ENCODE results near the gene IER2.

The IER2 gene

DNA sequence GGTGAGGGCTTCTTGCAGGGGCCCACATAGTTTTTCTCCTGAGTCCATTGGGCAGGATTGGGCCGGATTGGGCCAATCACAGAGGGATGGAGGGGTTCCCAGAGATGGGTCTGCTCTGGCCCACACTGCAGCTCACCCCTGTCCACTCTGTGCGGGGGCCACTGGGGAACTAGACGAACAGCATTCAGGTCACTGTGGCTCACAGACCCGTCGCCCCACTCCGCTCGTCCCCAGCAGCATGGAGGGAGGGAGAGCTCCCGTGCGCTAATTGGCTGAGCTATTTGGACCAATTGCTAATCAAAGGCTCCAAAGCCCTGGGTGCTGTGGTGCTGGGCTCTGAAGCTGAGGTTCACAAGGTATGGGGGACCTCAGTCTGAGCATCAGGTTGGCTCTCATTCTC, 20.8 kb upstream of the IER2 start:
- peaks cover 20% of the 10 kb centered on the region for H3K36me3 ChIP-seq
- no peaks in the 10 kb centered on the region for H3K9me3 ChIP-seq
- no peaks in the 10 kb centered on the region for H3K4me1 ChIP-seq
- no peak overlapping the region for H3K4me3 ChIP-seq (ENCODE audit: low read depth, low read length)
- DNase-seq: no peak
- TF ChIP-seq CTCF (IDR thresholded peaks at IDR 0.05; ENCODE audit: low read depth, low read length): no peak
- H3K27me3 ChIP-seq: no peaks in the 10 kb centered on the region

DNA sequence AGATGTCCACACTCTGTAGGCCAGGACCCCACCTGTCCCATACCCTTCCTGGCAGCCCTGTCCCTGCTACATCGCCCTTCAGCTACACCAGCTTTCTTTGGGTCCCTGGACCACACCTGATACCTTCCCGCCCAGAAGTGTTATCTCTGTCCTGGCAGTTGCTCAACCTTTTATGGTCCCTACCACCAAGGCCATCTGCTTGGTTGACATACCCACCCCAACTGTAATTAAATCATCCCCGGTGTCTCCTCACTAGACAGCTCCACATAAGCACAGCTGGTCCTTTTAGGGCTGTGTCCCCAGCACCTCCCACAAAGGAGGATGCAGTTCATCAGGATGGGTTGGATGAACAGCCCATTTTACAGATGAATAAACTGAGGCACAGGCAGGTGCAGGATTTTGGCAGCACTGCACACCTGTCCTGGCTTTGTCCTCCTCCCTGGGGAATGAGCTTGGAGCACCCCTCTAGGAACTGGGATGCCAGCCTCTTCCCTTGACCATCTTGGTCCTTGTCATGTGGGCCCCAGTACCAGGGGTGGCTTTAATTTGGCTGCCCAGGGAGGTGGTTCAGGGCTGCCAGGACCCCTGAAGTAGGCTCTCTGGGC, 19.2 kb upstream of the IER2 start:
- peaks cover 31% of the 10 kb centered on the region for H3K36me3 ChIP-seq
- TF ChIP-seq CTCF (IDR thresholded peaks at IDR 0.05; ENCODE audit: low read depth, low read length): no peak
- DNase-seq: no peak
- H3K9me3 ChIP-seq: no peaks in the 10 kb centered on the region
- no peaks in the 10 kb centered on the region for H3K4me1 ChIP-seq
- H3K27me3 ChIP-seq: no peaks in the 10 kb centered on the region
- H3K4me3 ChIP-seq (ENCODE audit: low read depth, low read length): no peak overlapping the region

DNA sequence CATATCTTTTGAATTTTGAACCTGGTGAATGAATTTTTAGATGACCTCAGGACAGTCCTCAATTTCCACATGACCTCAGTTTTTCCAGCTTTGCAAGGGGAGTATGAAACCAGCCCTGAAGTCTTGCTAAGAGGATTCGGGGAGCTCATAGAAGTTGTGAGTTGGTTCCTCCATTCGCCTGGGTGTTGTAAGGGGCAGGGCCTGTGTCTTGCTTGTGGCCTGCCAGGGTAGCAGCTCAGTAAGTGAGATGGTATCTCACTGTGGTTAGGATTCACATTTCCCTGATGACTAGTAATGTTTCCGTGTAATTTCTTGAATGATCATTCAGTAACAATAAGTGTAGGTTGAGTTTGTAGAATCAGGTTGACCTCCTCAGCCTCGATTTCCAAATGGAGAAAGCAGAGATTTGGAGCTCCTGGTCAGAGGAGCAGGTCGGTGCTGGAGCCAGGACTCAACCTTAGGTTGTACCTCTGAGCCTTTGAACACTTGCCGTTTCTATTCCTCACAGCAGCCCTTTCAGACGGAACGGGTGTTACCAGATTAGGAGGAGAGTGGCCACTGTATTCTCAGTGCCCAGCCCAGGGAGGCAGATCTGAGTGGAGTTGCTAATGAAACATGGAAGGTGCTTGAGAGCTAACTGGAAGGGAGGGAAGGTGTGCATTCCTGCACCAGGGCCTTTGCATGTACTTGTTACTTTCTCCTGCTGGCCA, 17.6 kb upstream of the IER2 start:
- H3K36me3 ChIP-seq: peaks cover 41% of the 10 kb centered on the region
- TF ChIP-seq CTCF (IDR thresholded peaks at IDR 0.05; ENCODE audit: low read depth, low read length): no peak
- H3K4me3 ChIP-seq (ENCODE audit: low read depth, low read length): no peak overlapping the region
- no peaks in the 10 kb centered on the region for H3K27me3 ChIP-seq
- no peak for DNase-seq
- H3K9me3 ChIP-seq: no peaks in the 10 kb centered on the region
- no peaks in the 10 kb centered on the region for H3K4me1 ChIP-seq

DNA sequence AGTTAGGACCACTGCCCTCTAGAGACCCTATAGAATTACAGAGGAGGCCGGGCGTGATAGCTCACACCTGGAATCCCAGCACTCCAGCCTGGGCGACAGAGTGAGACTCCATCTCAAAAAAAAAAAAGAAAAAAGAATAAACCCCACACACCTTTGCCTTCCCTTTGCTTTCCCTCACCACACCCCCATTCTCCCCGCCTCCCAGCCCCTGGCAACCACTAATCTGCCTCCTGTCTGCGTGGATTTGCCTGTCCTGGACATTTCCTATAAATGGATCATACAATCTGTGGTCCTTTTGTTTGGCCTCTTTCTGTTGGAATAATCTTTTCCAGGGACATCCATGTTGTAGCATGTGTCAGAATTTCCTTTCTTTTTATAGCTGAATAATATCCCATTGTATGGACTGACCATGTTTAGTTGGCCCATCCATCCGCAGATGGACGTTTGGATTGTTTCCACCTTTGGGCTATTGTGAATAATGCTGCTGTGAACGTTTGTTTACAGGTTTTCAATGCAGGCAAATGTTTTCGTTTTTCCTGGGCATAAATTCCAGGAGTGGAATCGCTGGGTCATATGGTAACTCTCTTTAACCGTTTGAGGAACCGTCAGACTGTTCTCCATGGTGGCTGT, 16.9 kb upstream of the IER2 start:
- no peak for TF ChIP-seq CTCF (IDR thresholded peaks at IDR 0.05; ENCODE audit: low read depth, low read length)
- Histone ChIP-seq H3K27me3 (no peaks in the 10 kb centered on the region), H3K9me3 (no peaks in the 10 kb centered on the region; the same call in 1 of the 2 replicates), H3K4me3 (ENCODE audit: low read depth, low read length) (no peak overlapping the region), H3K4me1 (no peaks in the 10 kb centered on the region), H3K36me3 (peaks cover 49% of the 10 kb centered on the region)
- DNase-seq: no peak

- no peaks in the 10 kb centered on the region for H3K27me3 ChIP-seq
- no peak overlapping the region for H3K4me3 ChIP-seq (ENCODE audit: low read depth, low read length)
- no peaks in the 10 kb centered on the region; the same call in 1 of the 2 replicates for H3K9me3 ChIP-seq
- DNase-seq: no peak
- no peak for TF ChIP-seq CTCF (IDR thresholded peaks at IDR 0.05; ENCODE audit: low read depth, low read length)
- no peaks in the 10 kb centered on the region for H3K4me1 ChIP-seq
- H3K36me3 ChIP-seq: peaks cover 55% of the 10 kb centered on the region
Observed at GRCh38 chr19:13134626-13135025, 15.6 kb upstream of the IER2 start.
